GM12878 (cell line): Measurements from ENCODE around the gene ORMDL1. TPM values are rescaled to one million over a fixed set of nuclear protein-coding genes. Genes with fewer than 3 reads are reported as not detected.

ENCODE experiments used
- ATAC-seq: fragments of 200-7000 bp; cut with Tn5 transposase; 3 replicates; pipeline ENCODE4 v1.9.1; 2020; ENCODE audit warnings: mild to moderate bottlenecking, moderate library complexity
- BruUV-seq: library from RNA; stranded (reverse); fragments of 400-500 nt; replicated peaks from 2 replicates; lab custom pipeline; 2021; lab: Mats Ljungman, UMichigan
- CTCF ChIA-PET: fragments of 300-600 bp; sonication (Branson Sonifier 250); formaldehyde crosslinking; extraction: SDS; loops from one replicate; lab custom pipeline; 2021; ENCODE audit warnings: inconsistent platforms; lab: Yijun Ruan, JAX
- POLR2A ChIA-PET: fragments of 350-600 bp; formaldehyde crosslinking; extraction: SDS; loops from one replicate; lab custom pipeline; 2021; ENCODE audit warnings: inconsistent platforms; lab: Charles Lee
- RAD21 ChIA-PET: fragments of 300-600 bp; sonication (Branson Sonifier 250); formaldehyde crosslinking; loops from one replicate; lab custom pipeline; 2023; ENCODE audit warnings: antibody characterized with exemption; ENCODE audit not compliant: unreplicated experiment; lab: Charles Lee
- SMC1A ChIA-PET: fragments of 300-600 bp; sonication (Branson Sonifier 250); formaldehyde crosslinking; loops from one replicate; lab custom pipeline; 2023; ENCODE audit not compliant: unreplicated experiment, uncharacterized antibody; lab: Charles Lee
- DNase-seq: peaks from one replicate; pipeline ENCODE4 v3.0.0-alpha.2; 2011; ENCODE audit warnings: low read depth, low spot score
- FAIRE-seq: peaks from 3 replicates; lab custom pipeline; 2011; peaks lifted over from hg19 to GRCh38; lab: Jason Lieb, UNC
- H2AFZ ChIP-seq: 2 replicates; pipeline ENCODE4 v1.6.0; 2011; ENCODE audit warnings: low read depth, low read length, control low read depth; ENCODE audit not compliant: control insufficient read depth
- H3K27ac ChIP-seq: 2 replicates; pipeline ENCODE4 v1.5.1; 2011; ENCODE audit warnings: control low read depth; ENCODE audit not compliant: control insufficient read depth, insufficient read depth
- H3K27me3 ChIP-seq, 2 experiments: replicated peaks in 1 of 2; 2 replicates each; pipeline versions ENCODE4 v1.6.0 to v1.6.1; 2011; ENCODE audit warnings: low read length in 1 of 2; ENCODE audit not compliant: control insufficient read depth in 2 of 2, insufficient read depth in 2 of 2
- H3K36me3 ChIP-seq, 2 experiments: 2 replicates each; pipeline ENCODE4 v1.5.1; 2011; ENCODE audit warnings: low read length in 1 of 2; ENCODE audit not compliant: control insufficient read depth in 2 of 2, insufficient read depth in 2 of 2
- H3K4me1 ChIP-seq: 2 replicates; pipeline ENCODE4 v1.6.1; 2011; ENCODE audit warnings: mild to moderate bottlenecking, low read length, moderate library complexity, mixed read lengths; ENCODE audit not compliant: control insufficient read depth, insufficient read depth
- H3K4me2 ChIP-seq: 2 replicates; pipeline ENCODE4 v1.6.0; 2011; ENCODE audit warnings: control low read depth; ENCODE audit not compliant: control insufficient read depth, insufficient read depth
- H3K4me3 ChIP-seq: fragments of 200-600 bp; sonication (generic); 2 replicates; pipeline ENCODE4 v1.5.1; 2016
- H3K79me2 ChIP-seq: 2 replicates; pipeline ENCODE4 v1.6.0; 2011; ENCODE audit warnings: low read length; ENCODE audit not compliant: control insufficient read depth, insufficient read depth
- H3K9ac ChIP-seq: 2 replicates; pipeline ENCODE4 v1.8.0; 2011; ENCODE audit warnings: low read length, control low read depth, mixed read lengths; ENCODE audit not compliant: control insufficient read depth, insufficient read depth
- H3K9me3 ChIP-seq: replicated peaks from 3 replicates; pipeline ENCODE4 v1.5.1; 2011; ENCODE audit warnings: mild to moderate bottlenecking, low read length; ENCODE audit not compliant: control insufficient read depth, insufficient read depth
- H4K20me1 ChIP-seq: 2 replicates; pipeline ENCODE4 v1.6.0; 2011; ENCODE audit not compliant: control insufficient read depth, insufficient read depth
- BCL3 ChIP-seq: IDR thresholded peaks from 2 replicates; pipeline ENCODE4 v1.6.1; 2011; ENCODE audit warnings: borderline replicate concordance, low read depth, mild to moderate bottlenecking, moderate library complexity, low read length; ENCODE audit not compliant: insufficient read depth, poor library complexity, severe bottlenecking
- CEBPZ ChIP-seq: fragments of 150-350 bp; IDR thresholded peaks from 2 replicates; pipeline ENCODE4 v1.6.1; 2016; ENCODE audit warnings: low read depth, low read length
- CTCF ChIP-seq, 3 experiments: IDR thresholded peaks in 2 of 3; conservative IDR thresholded peaks in 1 of 3; 2 replicates each; pipeline ENCODE4 v1.5.1; 2011; ENCODE audit warnings: low read depth in 3 of 3, low read length in 3 of 3, mild to moderate bottlenecking in 3 of 3, control low read depth in 2 of 3, moderate library complexity in 2 of 3, inconsistent platforms in 1 of 3, mixed read lengths in 1 of 3; ENCODE audit not compliant: control insufficient read depth in 2 of 3, insufficient read depth in 1 of 3; ENCODE audit errors: extremely low read depth in 1 of 3
- FOS ChIP-seq: IDR thresholded peaks from 3 replicates; pipeline ENCODE4 v1.6.1; 2011; ENCODE audit warnings: borderline replicate concordance; ENCODE audit not compliant: insufficient read length; ENCODE audit errors: extremely low read depth
- MEF2B ChIP-seq: fragments of 450-650 bp; IDR thresholded peaks from 2 replicates; pipeline ENCODE4 v1.6.1; 2018; ENCODE audit warnings: mild to moderate bottlenecking, moderate library complexity; ENCODE audit not compliant: partially characterized antibody, poor library complexity, severe bottlenecking
- SMARCA5 ChIP-seq: fragments of 450-650 bp; IDR thresholded peaks from 2 replicates; pipeline ENCODE4 v1.6.1; 2017; ENCODE audit warnings: mild to moderate bottlenecking
- SRF ChIP-seq, 2 experiments: IDR thresholded peaks; 2 replicates each; pipeline ENCODE4 v1.6.1; 2011; ENCODE audit warnings: low read depth in 2 of 2, low read length in 2 of 2, mild to moderate bottlenecking in 1 of 2, moderate library complexity in 1 of 2
- WGBS: methylation state at CpG from one replicate; pipeline ENCODE4 v1.1.6; 2016; ENCODE audit warnings: low lambda C conversion rate; ENCODE audit not compliant: insufficient replicate concordance, insufficient coverage; ENCODE audit errors: missing lambda C conversion rate; 5-methylcytosine and 5-hydroxymethylcytosine counted together
- in situ Hi-C: fragments of 300-500 bp; cut with MboI; formaldehyde crosslinking; loops from 9 replicates; pipeline ENCODE4 v1.14.3; 2018; ENCODE audit warnings: mixed read lengths
- intact Hi-C: fragments of 100-400 bp; cut with micrococcal nuclease; formaldehyde crosslinking; loops from one replicate; pipeline ENCODE4 v1.14.2; 2022; ENCODE audit not compliant: unreplicated experiment
- polyA plus RNA-seq, 11 experiments: library from polyadenylated mRNA; depleted of rRNA in 4 of 11; unstranded in 6 of 11; stranded (reverse) in 5 of 11; fragments of >200 nt; fragmentation: Nextera tagmentation in 4 of 11; fragmentation: Illumina TruSeq in 1 of 11; extraction: Ambion mirVana in 4 of 11; extraction: Trizol in 1 of 11; gene quantifications; 1 replicate in 1 of 11; 2 replicates in 10 of 11; pipeline versions ENCODE4 v1.2.1 to v1.2.3, GENCODE V29; 2011 to 2016; ENCODE audit warnings: inconsistent platforms in 2 of 11, missing spikeins in 2 of 11, low read depth in 1 of 11
- total RNA-seq, 4 experiments: library from RNA; depleted of rRNA in 3 of 4; stranded (reverse); fragments of >200 nt in 3 of 4; fragmentation: Illumina TruSeq in 1 of 4; extraction: Trizol in 1 of 4; gene quantifications; 2 replicates each; pipeline versions ENCODE4 v1.2.1 to v1.2.3, GENCODE V29; 2013 to 2021

ORMDL1 gene
- total and polyA plus RNA-seq, 10 of the 15 experiments (the other 5 are each of a cell fraction or from before 2014, with no cell fraction given) = 62.6 to 161 (median 95.7) TPM

GRCh38 chr2:189798312-189799029 is 14.3 kb upstream of the ORMDL1 start (continued):
- TF ChIP-seq BCL3 (no peak), CTCF (IDR thresholded peaks at IDR 0.05 in 2 of 3, conservative IDR thresholded peaks at IDR 0.05 in 1 of 3; ENCODE audit: control insufficient read depth in 2 of 3, extremely low read depth in 1 of 3, insufficient read depth in 1 of 3, low read depth in 3 of 3, low read length in 3 of 3) (peak; percentile 34 to 60 (median 48); a peak in 5 of 6 replicates), SRF (IDR thresholded peaks at IDR 0.05; ENCODE audit: low read depth in 2 of 2, low read length in 2 of 2) (no peak)
- TF ChIP-seq, all 136 proteins: peak for 4

GRCh38 chr2:189797902-189798301 is 13.8 kb upstream of the ORMDL1 start:
- RAD21 ChIA-PET = interaction anchor here (0.6 to 2.7 kb wide), 13 partner anchors 8 to 1217 kb away, joined by 3 to 26 read pairs (median 4); partner anchors contain the start of genes ASNSD1 and OSGEPL1
- POLR2A ChIA-PET = interaction anchor here (0.7 to 1.5 kb wide), 2 partner anchors 21 to 40 kb away, joined by 3 to 6 read pairs; no protein-coding TSS in a partner anchor
- H3K9me3 ChIP-seq = no peaks in the 10 kb centered on the region
- no peaks in the 10 kb centered on the region for H3K27me3 ChIP-seq
- H3K27ac ChIP-seq = no peak overlapping the region
- peaks cover 1% of the 10 kb centered on the region for H3K79me2 ChIP-seq
- no peak overlapping the region for H3K9ac ChIP-seq
- DNase-seq (no peak), FAIRE-seq (no peak), ATAC-seq (no peak)
- H3K4me1 ChIP-seq = no peaks in the 10 kb centered on the region
- H3K36me3 ChIP-seq = peaks cover 3 to 27% of the 10 kb centered on the region in 2 experiments; a peak in 3 of 4 replicates
- intact Hi-C loops = loop anchor here (1.0 kb wide), 1 partner anchor 272 kb away; no protein-coding TSS in a partner anchor
- TF ChIP-seq FOS (no peak), MEF2B (no peak), CEBPZ (no peak), SMARCA5 (no peak)
- SMC1A ChIA-PET = interaction anchor here (0.6 to 1.8 kb wide), 12 partner anchors 9 to 1175 kb away, joined by 3 to 7 read pairs (median 3); partner anchors contain the start of gene OSGEPL1
- no TSS peak for BruUV-seq
- H3K4me2 ChIP-seq = no peak overlapping the region
- CTCF ChIA-PET = interaction anchor here (0.7 to 3.7 kb wide), 20 partner anchors 10 to 515 kb away, joined by 3 to 45 read pairs (median 4); no protein-coding TSS in a partner anchor
- in situ Hi-C loops = loop anchor here (5.0 kb wide), 1 partner anchor 269 kb away; no protein-coding TSS in a partner anchor
- H4K20me1 ChIP-seq = no peaks in the 10 kb centered on the region
- no peak overlapping the region for H2AFZ ChIP-seq
- H3K4me3 ChIP-seq = no peak overlapping the region
- 91% methylated on average over 6 of the region's 6 CpGs for WGBS
